PC-9 (cell line): Measurements from ENCODE around the gene ABAT. TPM values are rescaled to one million over a fixed set of nuclear protein-coding genes. Genes with fewer than 3 reads are reported as not detected.
"Not testable (repeated sequence)": the region's sequence is repeated elsewhere in the genome, so short reads cannot be mapped to it uniquely, and the experiment has no call there.

ENCODE experiments used
- BruUV-seq: library from RNA; stranded (reverse); fragments of 400-500 nt; replicated peaks from 2 replicates; lab custom pipeline; 2021; lab: Mats Ljungman, UMichigan
- CTCF ChIA-PET: fragments of 300-600 bp; sonication (Branson Sonifier 250); formaldehyde crosslinking; loops from one replicate; lab custom pipeline; 2022; ENCODE audit warnings: antibody characterized with exemption; lab: Charles Lee
- POLR2A ChIA-PET: fragments of 300-600 bp; sonication (Branson Sonifier 250); formaldehyde crosslinking; loops from one replicate; lab custom pipeline; 2022; ENCODE audit warnings: antibody characterized with exemption; ENCODE audit not compliant: unreplicated experiment; lab: Charles Lee
- DNase-seq, 2 experiments: peaks; one replicate each; pipeline versions ENCODE4 v3.0.0 to v3.0.0-alpha.2; 2015 to 2022; ENCODE audit warnings: mixed read lengths in 1 of 2
- H2AFZ ChIP-seq: fragments of 200-600 bp; sonication (generic); 2 replicates; pipeline ENCODE4 v1.8.1; 2017; ENCODE audit warnings: antibody characterized with exemption
- H3F3A ChIP-seq: fragments of 200-600 bp; sonication (generic); 2 replicates; pipeline ENCODE4 v1.8.1; 2017; ENCODE audit warnings: antibody characterized with exemption, mild to moderate bottlenecking, low read depth; ENCODE audit not compliant: insufficient read depth
- H3K27ac ChIP-seq: fragments of 200-600 bp; sonication (generic); 2 replicates; pipeline ENCODE4 v1.6.1; 2016; ENCODE audit warnings: mixed run types
- H3K27me3 ChIP-seq: fragments of 200-600 bp; sonication (generic); 2 replicates; pipeline ENCODE4 v1.6.1; 2016; ENCODE audit warnings: low read depth, mixed run types; ENCODE audit not compliant: insufficient read depth
- H3K36me3 ChIP-seq: fragments of 200-600 bp; sonication (generic); 2 replicates; pipeline ENCODE4 v1.6.1; 2016; ENCODE audit warnings: low read depth, mixed run types
- H3K4me1 ChIP-seq: fragments of 200-600 bp; sonication (generic); replicated peaks from 2 replicates; pipeline ENCODE4 v1.6.1; 2016; ENCODE audit warnings: mixed run types; ENCODE audit not compliant: insufficient read depth
- H3K4me2 ChIP-seq: fragments of 200-600 bp; sonication (generic); 2 replicates; pipeline ENCODE4 v1.6.1; 2017; ENCODE audit warnings: mixed run types
- H3K4me3 ChIP-seq: fragments of 200-600 bp; sonication (generic); 2 replicates; pipeline ENCODE4 v1.6.1; 2016; ENCODE audit warnings: mixed run types
- H3K79me2 ChIP-seq: fragments of 200-600 bp; sonication (generic); 2 replicates; pipeline ENCODE4 v1.6.1; 2017; ENCODE audit warnings: low read depth, mixed run types
- H3K9me2 ChIP-seq: fragments of 200-600 bp; sonication (generic); 2 replicates; pipeline ENCODE4 v1.8.1; 2017; ENCODE audit warnings: mild to moderate bottlenecking; ENCODE audit not compliant: insufficient read depth
- H3K9me3 ChIP-seq: fragments of 200-600 bp; sonication (generic); 2 replicates; pipeline ENCODE4 v1.8.1; 2016; ENCODE audit warnings: low read depth; ENCODE audit not compliant: insufficient read depth
- H4K20me1 ChIP-seq: fragments of 200-600 bp; sonication (generic); 2 replicates; pipeline ENCODE4 v1.8.1; 2017; ENCODE audit not compliant: insufficient read depth
- EZH2 ChIP-seq: fragments of 200-600 bp; sonication (generic); IDR thresholded peaks from 2 replicates; pipeline ENCODE4 v1.8.0; 2017; ENCODE audit warnings: antibody characterized with exemption, low read depth
- intact Hi-C: fragments of 100-400 bp; cut with micrococcal nuclease; formaldehyde crosslinking; loops from one replicate; pipeline ENCODE4 v1.10.0; 2022; ENCODE audit not compliant: unreplicated experiment
- total RNA-seq: library from RNA; stranded (reverse); gene quantifications from 2 replicates; pipeline ENCODE4 v1.2.3, GENCODE V29; 2021
- TF ChIP-seq, protein P1 (sequence below): fragments of 200-600 bp; sonication (generic); conservative IDR thresholded peaks from 2 replicates; pipeline ENCODE4 v1.6.1; 2017; ENCODE audit warnings: mixed run types, antibody characterized with exemption, mild to moderate bottlenecking, moderate library complexity

The ABAT gene
- total RNA-seq, 1 experiment from 2014 or later = 12.9 TPM

DNA sequence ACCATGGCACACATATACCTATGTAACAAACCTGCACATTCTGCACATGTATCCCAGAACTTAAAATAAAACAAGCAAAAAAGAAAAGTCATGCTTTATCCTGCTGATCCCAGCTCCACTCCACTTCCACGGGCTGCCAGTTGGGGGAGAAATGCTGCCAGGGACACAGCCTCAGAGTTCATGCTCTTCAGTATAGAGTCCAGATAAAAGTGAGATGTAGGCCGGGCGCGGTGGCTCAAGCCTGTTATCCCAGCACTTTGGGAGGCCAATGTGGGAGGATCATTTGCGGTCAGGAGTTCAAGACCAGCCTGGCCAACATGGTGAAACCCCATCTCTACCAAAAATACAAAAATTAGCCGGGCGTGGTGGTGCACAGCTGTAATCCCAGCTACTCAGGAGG, 22.5 kb upstream of the ABAT start:
- H4K20me1 ChIP-seq, H3K9me3 ChIP-seq, H2AFZ ChIP-seq, H3K27me3 ChIP-seq, intact Hi-C loops, H3F3A ChIP-seq, H3K4me3 ChIP-seq, H3K4me2 ChIP-seq, POLR2A ChIA-PET, H3K79me2 ChIP-seq, H3K9me2 ChIP-seq, H3K36me3 ChIP-seq, H3K4me1 ChIP-seq, BruUV-seq, H3K27ac ChIP-seq: not testable (repeated sequence)
- TF ChIP-seq, protein P1, sequence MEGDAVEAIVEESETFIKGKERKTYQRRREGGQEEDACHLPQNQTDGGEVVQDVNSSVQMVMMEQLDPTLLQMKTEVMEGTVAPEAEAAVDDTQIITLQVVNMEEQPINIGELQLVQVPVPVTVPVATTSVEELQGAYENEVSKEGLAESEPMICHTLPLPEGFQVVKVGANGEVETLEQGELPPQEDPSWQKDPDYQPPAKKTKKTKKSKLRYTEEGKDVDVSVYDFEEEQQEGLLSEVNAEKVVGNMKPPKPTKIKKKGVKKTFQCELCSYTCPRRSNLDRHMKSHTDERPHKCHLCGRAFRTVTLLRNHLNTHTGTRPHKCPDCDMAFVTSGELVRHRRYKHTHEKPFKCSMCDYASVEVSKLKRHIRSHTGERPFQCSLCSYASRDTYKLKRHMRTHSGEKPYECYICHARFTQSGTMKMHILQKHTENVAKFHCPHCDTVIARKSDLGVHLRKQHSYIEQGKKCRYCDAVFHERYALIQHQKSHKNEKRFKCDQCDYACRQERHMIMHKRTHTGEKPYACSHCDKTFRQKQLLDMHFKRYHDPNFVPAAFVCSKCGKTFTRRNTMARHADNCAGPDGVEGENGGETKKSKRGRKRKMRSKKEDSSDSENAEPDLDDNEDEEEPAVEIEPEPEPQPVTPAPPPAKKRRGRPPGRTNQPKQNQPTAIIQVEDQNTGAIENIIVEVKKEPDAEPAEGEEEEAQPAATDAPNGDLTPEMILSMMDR = peak; percentile 38; the same call in 1 of the 2 replicates
- CTCF ChIA-PET = interaction anchor here (0.6 to 0.8 kb wide), 2 partner anchors 77 to 256 kb away, joined by 3 to 4 read pairs; no protein-coding TSS in a partner anchor
- DNase-seq = peak in 1 of 2 experiments; percentile 21

DNA sequence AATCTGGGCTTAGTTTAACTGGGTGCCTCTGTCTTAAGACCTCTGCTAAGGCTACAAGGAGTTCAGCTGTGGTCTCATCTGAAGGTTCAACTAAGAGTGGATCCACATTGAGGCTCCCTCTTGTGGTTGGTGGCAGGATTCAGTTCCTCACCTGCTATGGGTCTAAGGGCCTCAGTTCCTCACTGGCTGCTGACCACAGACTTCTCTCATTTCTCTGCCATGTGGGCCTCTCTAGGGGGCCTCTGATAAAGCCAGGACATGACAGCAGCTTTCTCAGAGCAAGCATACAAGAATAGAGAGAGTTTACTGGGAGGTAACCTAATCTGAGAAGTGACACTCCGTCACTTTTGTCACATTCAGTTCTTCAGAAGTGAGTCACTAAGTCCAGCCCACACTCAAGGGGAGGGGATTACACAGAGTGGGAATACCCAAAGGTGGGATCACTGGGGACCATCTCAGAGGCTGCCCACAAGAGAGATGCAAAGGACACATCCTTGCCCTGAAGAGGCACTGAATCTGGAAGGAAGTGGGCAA, 19.2 kb upstream of the ABAT start:
- H3K9me3 ChIP-seq = no peaks in the 10 kb centered on the region
- intact Hi-C loops = no loop called here
- H2AFZ ChIP-seq = no peak overlapping the region
- H3K9me2 ChIP-seq = no peaks in the 10 kb centered on the region
- no peak for TF ChIP-seq EZH2
- TF ChIP-seq, protein P1 = peak; percentile 66
- no peak overlapping the region for H3K4me3 ChIP-seq
- H3F3A ChIP-seq = no peaks in the 10 kb centered on the region
- no peaks in the 10 kb centered on the region for H4K20me1 ChIP-seq
- H3K27ac ChIP-seq = no peak overlapping the region
- H3K4me1 ChIP-seq = no peaks in the 10 kb centered on the region
- no peak overlapping the region for H3K4me2 ChIP-seq
- CTCF ChIA-PET = interaction anchor here (0.7 kb wide), 1 partner anchor 255 kb away, joined by 4 read pairs; no protein-coding TSS in a partner anchor
- H3K27me3 ChIP-seq = no peaks in the 10 kb centered on the region
- DNase-seq = no peak
- H3K36me3 ChIP-seq = no peaks in the 10 kb centered on the region
- no TSS peak for BruUV-seq
- no peaks in the 10 kb centered on the region for H3K79me2 ChIP-seq
- POLR2A ChIA-PET = no interaction called here

DNA sequence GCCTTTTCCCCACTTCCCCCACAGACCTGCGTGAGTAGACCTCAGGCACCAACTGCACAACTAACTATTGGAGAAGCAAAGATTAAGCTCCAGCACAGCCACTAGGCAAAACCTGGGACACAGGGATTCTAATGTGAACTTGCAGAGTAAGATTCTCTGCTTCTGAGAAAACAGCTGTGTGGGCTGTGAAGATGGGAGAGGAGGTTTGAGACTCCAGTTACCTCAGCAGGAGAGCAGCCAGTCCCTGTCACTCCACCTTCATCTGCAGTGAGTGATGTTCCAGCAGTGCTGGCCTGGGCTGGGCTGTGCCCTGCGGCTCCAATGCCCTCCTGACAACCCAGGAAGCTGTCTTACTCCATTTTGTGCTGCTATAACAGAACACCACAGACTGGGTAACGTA, 18.0 kb upstream of the ABAT start:
- ChIA-PET POLR2A (no interaction called here), CTCF (no interaction called here)
- no peak for TF ChIP-seq EZH2
- TF ChIP-seq, protein P1 = no peak
- H3K4me1 ChIP-seq = no peaks in the 10 kb centered on the region
- no peaks in the 10 kb centered on the region for H3K79me2 ChIP-seq
- no peak overlapping the region for H3K4me2 ChIP-seq
- no peaks in the 10 kb centered on the region for H3F3A ChIP-seq
- BruUV-seq = no TSS peak
- no peaks in the 10 kb centered on the region for H4K20me1 ChIP-seq
- H3K36me3 ChIP-seq = no peaks in the 10 kb centered on the region
- H2AFZ ChIP-seq = no peak overlapping the region
- intact Hi-C loops = no loop called here
- no peak overlapping the region for H3K27ac ChIP-seq
- H3K9me2 ChIP-seq = no peaks in the 10 kb centered on the region
- DNase-seq = no peak
- no peak overlapping the region for H3K4me3 ChIP-seq
- H3K9me3 ChIP-seq = no peaks in the 10 kb centered on the region
- no peaks in the 10 kb centered on the region for H3K27me3 ChIP-seq
